BLaER1 (cell line): Measurements from ENCODE around the gene ARFGEF3.

Source experiments
- H3K27ac ChIP-seq: shearing (Covaris generic); formaldehyde crosslinking; 2 replicates; pipeline ENCODE4 v1.8.1; 2022
- H3K27me3 ChIP-seq: shearing (Covaris generic); formaldehyde crosslinking; 2 replicates; pipeline ENCODE4 v1.8.1; 2022
- H3K36me3 ChIP-seq: shearing (Covaris generic); formaldehyde crosslinking; 2 replicates; pipeline ENCODE4 v1.8.1; 2022
- H3K4me1 ChIP-seq: shearing (Covaris generic); formaldehyde crosslinking; 2 replicates; pipeline ENCODE4 v1.8.1; 2022
- H3K4me2 ChIP-seq: shearing (Covaris generic); formaldehyde crosslinking; 2 replicates; pipeline ENCODE4 v1.8.1; 2022
- H3K4me3 ChIP-seq: shearing (Covaris generic); formaldehyde crosslinking; 2 replicates; pipeline ENCODE4 v1.8.1; 2022
- H3K9ac ChIP-seq: shearing (Covaris generic); formaldehyde crosslinking; 2 replicates; pipeline ENCODE4 v1.8.1; 2022
- H3K9me3 ChIP-seq: shearing (Covaris generic); formaldehyde crosslinking; 2 replicates; pipeline ENCODE4 v1.8.1; 2022
- H4K20me1 ChIP-seq: shearing (Covaris generic); formaldehyde crosslinking; 2 replicates; pipeline ENCODE4 v1.8.1; 2022
- Cebpa-rat ChIP-seq: shearing (Covaris generic); IDR thresholded peaks from 2 replicates; pipeline ENCODE4 v1.8.1; 2022

ARFGEF3 gene

DNA sequence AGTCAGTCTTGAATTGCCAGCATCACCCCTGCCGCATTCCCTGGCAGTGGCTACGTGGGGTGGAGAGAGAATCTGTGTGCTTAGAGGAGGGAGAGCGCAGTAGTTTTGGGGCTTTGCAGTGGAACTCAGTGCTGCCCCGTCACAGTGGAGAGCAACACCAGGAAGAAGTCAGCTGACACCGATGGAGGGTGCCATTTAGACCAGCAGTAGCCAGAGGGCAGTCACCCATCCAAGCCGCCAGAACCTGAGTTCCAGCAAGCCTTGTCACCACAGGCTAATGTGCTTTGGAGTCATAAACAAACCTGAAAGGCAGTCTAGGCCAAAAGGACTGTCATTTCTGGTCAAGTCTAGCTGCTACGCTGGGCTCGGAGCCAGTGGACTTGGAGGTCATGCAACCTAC lies 32.5 kb upstream of the ARFGEF3 start:
- Histone ChIP-seq H3K4me3 (no peak overlapping the region), H3K9me3 (no peaks in the 10 kb centered on the region), H3K4me2 (no peak overlapping the region), H3K4me1 (no peaks in the 10 kb centered on the region), H3K27me3 (no peaks in the 10 kb centered on the region), H3K36me3 (no peaks in the 10 kb centered on the region), H4K20me1 (no peaks in the 10 kb centered on the region), H3K27ac (no peak overlapping the region), H3K9ac (no peak overlapping the region)
- TF ChIP-seq Cebpa-rat, result no peak

DNA sequence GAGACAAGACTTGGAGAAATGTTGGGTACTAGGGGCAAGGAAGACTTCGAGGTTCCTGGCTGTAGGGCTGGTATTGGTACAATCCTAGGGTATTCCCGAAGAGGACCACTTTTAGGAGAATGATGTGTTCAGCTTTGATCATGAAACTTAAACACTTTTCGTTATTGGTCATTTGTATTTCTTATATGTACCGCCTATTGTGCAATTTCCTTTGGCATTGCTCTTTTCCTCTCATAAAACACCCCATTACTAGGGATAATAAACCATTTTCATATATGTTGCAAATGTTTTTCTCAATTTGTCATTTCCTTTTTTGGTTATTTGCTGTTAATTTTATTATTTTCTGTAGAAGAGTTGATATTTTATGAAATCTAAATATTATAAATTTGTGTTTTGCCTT lies 18.9 kb upstream of the ARFGEF3 start:
- H3K27ac ChIP-seq, result no peak overlapping the region
- H3K36me3 ChIP-seq, result no peaks in the 10 kb centered on the region
- H3K4me2 ChIP-seq, result no peak overlapping the region
- no peak overlapping the region for H3K4me3 ChIP-seq
- no peak overlapping the region for H3K9ac ChIP-seq
- H4K20me1 ChIP-seq, result no peaks in the 10 kb centered on the region
- H3K9me3 ChIP-seq, result peaks cover 3% of the 10 kb centered on the region; the same call in 1 of the 2 replicates
- no peaks in the 10 kb centered on the region for H3K4me1 ChIP-seq
- no peak for TF ChIP-seq Cebpa-rat
- H3K27me3 ChIP-seq, result no peaks in the 10 kb centered on the region

DNA sequence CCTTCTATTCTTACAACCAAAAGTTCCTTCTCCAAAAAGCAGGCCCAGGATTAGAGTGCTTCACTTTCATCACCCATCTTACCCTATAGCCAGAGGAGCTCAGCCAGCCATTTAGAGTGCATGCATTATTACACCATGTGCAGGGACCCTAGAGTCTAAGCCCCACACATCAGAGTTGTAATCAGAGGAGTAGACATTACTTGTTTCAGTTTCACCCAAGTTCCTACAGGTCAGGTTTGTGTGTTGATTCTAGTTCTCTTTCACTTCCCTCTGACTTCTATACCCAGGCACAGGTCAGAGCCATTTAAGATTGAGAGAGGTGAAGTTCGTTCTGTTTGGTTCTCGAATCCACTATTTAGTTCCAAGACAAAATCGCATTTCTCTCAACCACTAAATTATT lies 16.3 kb upstream of the ARFGEF3 start:
- Histone ChIP-seq H3K9ac (no peak overlapping the region), H3K4me1 (no peaks in the 10 kb centered on the region), H4K20me1 (no peaks in the 10 kb centered on the region), H3K27ac (no peak overlapping the region), H3K4me3 (no peak overlapping the region), H3K9me3 (peaks cover 3% of the 10 kb centered on the region; the same call in 1 of the 2 replicates), H3K27me3 (no peaks in the 10 kb centered on the region), H3K36me3 (no peaks in the 10 kb centered on the region), H3K4me2 (no peak overlapping the region)
- TF ChIP-seq Cebpa-rat, result no peak

DNA sequence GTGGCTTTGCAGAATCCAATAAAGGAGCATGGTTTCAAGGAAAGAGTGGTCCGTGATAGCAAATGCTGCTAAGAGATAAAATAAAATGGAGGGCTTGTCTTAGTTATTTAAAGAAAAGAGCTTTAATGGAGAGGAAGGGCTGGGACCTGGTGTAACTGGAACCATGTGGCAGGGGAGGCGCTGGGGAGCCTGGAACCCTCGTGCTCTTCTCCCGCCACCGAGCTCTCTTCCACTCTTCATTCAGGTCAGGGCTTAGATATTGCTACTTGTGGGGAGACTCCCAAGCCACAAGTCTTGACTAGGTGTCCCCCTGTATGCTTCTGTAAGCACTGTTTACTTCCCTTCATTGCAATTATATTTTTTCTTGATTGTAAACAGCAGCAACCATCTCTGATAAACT lies 15.2 kb upstream of the ARFGEF3 start:
- H3K9me3 ChIP-seq, result peaks cover 3% of the 10 kb centered on the region; the same call in 1 of the 2 replicates

DNA sequence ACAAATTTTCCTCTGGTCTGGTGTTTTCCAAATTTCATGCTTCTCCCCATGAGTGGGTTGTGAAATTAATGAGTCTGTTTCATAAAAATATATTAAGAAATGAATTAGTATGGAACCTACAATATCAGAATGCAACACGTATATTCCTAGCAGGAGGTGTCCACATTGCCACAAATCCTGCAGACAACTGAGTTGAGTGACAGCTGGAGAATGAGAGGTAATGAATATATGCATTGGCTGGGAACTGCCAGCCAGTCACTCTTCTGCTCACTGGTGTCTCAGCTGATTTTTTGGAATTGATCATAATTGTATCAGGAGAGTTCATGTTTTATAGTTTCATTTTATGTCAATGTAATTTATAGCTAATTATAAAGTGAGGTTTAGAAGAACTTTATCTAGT lies 6.3 kb upstream of the ARFGEF3 start:
- Histone ChIP-seq H3K27ac (no peak overlapping the region), H3K4me2 (no peak overlapping the region), H3K9ac (no peak overlapping the region), H4K20me1 (no peaks in the 10 kb centered on the region), H3K9me3 (peaks cover 6% of the 10 kb centered on the region), H3K36me3 (no peaks in the 10 kb centered on the region), H3K27me3 (peaks cover 13% of the 10 kb centered on the region), H3K4me3 (no peak overlapping the region), H3K4me1 (no peaks in the 10 kb centered on the region)
- TF ChIP-seq Cebpa-rat, result no peak

More for the DNA sequence above, 15.2 kb upstream of the ARFGEF3 start:
- H3K36me3 ChIP-seq, result no peaks in the 10 kb centered on the region
- no peak overlapping the region for H3K27ac ChIP-seq
- TF ChIP-seq Cebpa-rat, result no peak
- no peaks in the 10 kb centered on the region for H3K4me1 ChIP-seq
- no peak overlapping the region for H3K4me3 ChIP-seq
- H3K27me3 ChIP-seq, result no peaks in the 10 kb centered on the region
- H3K4me2 ChIP-seq, result no peak overlapping the region
- no peak overlapping the region for H3K9ac ChIP-seq
- no peaks in the 10 kb centered on the region for H4K20me1 ChIP-seq

DNA sequence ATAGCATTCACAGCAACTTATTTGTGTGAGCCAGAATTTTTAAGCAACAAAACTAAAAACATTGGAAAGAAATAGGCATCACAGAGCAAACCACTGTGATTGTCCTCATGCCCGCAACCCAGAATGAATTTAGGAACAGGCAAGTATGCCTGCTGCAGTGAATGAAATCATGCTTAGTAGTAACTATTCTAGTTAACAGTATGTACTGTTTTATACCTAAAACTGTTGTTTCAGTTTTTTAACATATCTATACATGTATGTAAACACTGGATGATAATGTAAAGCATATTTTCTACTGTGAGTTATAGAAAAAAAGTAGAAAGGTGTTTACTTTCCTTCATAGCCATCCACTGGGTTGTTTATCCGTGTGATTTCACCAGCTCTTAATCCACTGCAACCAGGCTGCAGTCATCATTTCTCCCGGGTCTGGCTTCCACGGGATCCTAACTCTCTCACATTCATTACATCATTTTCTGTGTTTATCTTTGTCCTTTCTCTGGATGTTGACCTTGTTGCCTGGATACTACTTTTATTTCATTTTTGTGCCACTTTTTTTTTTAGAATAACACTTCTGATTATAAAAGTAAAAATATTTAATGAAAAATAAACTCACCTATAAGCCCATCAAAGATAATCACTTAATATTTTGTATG lies 3.6 kb upstream of the ARFGEF3 start:
- no peak for TF ChIP-seq Cebpa-rat
- H3K4me3 ChIP-seq, result no peak overlapping the region

DNA sequence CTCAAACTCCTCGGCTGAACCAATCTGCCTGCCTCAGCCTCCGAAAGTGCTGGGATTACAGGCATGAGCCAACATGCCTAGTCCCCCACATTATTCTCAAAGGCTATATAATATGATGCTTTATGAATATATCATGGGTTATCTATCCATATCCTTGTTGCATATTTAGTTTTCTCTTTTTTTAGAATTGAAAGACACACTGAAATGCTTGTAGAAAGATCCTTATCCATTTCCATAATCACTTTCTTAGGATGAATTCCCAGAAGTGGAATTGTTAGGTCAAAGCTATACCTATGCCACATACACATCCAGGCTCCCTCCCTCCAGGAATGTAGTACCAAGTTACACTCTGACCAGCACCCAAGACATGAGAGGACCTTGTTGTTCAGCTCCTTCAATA lies 2.5 kb upstream of the ARFGEF3 start:
- Histone ChIP-seq H3K27me3 (peaks cover 51% of the 10 kb centered on the region), H3K9ac (no peak overlapping the region), H3K4me1 (peaks cover 15% of the 10 kb centered on the region), H3K9me3 (no peaks in the 10 kb centered on the region), H3K36me3 (no peaks in the 10 kb centered on the region), H3K4me2 (no peak overlapping the region), H3K27ac (no peak overlapping the region), H3K4me3 (no peak overlapping the region), H4K20me1 (peaks cover 14% of the 10 kb centered on the region; the same call in 1 of the 2 replicates)
- no peak for TF ChIP-seq Cebpa-rat

More for the DNA sequence above, 3.6 kb upstream of the ARFGEF3 start:
- peaks cover 4% of the 10 kb centered on the region; the same call in 1 of the 2 replicates for H3K9me3 ChIP-seq
- no peak overlapping the region for H3K9ac ChIP-seq
- peaks cover 40% of the 10 kb centered on the region for H3K27me3 ChIP-seq
- H3K27ac ChIP-seq, result no peak overlapping the region
- peaks cover 15% of the 10 kb centered on the region for H3K4me1 ChIP-seq
- H3K36me3 ChIP-seq, result no peaks in the 10 kb centered on the region
- H4K20me1 ChIP-seq, result peaks cover 12% of the 10 kb centered on the region; the same call in 1 of the 2 replicates
- H3K4me2 ChIP-seq, result no peak overlapping the region

DNA sequence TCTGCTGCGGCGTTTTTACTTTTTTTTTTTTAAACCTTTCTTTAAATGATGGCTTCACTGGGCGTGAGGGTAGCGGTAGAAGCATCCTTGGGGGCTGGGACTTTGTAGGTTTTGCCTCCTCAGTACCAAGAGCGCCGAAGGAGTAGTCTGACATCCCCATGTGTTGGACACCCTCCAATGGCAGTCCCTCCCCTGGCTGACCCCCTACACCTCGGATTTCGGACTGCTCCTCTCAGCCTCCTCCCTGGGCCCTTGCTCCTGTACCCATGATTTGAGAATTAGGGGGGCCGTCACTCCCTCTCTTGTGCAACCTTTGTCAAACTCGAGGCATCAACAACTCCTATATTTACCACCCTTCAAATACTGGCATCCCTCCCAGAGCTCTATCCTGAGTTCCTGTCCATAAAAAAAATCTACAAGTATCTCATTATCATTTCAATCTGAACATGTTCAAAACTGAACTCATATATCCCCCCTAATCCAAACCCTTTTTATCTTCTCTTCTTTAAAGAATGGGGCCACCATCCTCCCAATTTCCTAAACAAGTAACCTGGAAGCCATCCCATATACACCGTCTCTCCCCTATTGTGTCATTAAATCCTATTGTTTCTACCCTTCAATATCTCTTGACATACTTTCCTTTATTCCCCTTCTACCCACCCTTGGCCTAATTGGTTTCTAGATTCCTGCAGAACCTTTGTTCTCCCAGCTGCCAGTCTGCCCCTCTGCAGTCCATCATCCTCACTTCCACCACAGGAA lies 1.2 kb upstream of the ARFGEF3 start:
- Histone ChIP-seq H3K27ac (no peak overlapping the region), H4K20me1 (peaks cover 14% of the 10 kb centered on the region; the same call in 1 of the 2 replicates), H3K9ac (no peak overlapping the region), H3K36me3 (no peaks in the 10 kb centered on the region), H3K27me3 (peaks cover 59% of the 10 kb centered on the region), H3K4me3 (no peak overlapping the region), H3K4me1 (peaks cover 15% of the 10 kb centered on the region), H3K4me2 (peak overlapping the region; percentile 97), H3K9me3 (no peaks in the 10 kb centered on the region)
- no peak for TF ChIP-seq Cebpa-rat

DNA sequence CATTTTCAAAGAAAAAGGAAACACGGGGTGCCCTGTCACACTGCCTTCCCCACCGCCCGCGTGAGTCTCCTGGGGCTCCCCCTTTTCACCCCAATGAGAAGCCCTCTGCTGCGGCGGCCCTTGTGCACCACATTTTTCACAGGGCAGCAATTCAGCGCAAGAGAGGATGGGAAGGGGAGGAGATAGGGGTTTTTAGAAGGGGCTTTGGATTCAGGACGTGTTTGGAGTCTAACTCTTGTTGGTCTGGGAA lies 726 bp upstream of the ARFGEF3 start:
- no peaks in the 10 kb centered on the region for H3K36me3 ChIP-seq
- H3K4me1 ChIP-seq, result peaks cover 15% of the 10 kb centered on the region
- peak overlapping the region; percentile 73 for H3K4me3 ChIP-seq
- no peak overlapping the region for H3K9ac ChIP-seq
- H3K9me3 ChIP-seq, result no peaks in the 10 kb centered on the region
- H3K4me2 ChIP-seq, result peak overlapping the region; percentile 97
- TF ChIP-seq Cebpa-rat, result no peak
- peaks cover 59% of the 10 kb centered on the region for H3K27me3 ChIP-seq
- H4K20me1 ChIP-seq, result peaks cover 14% of the 10 kb centered on the region; the same call in 1 of the 2 replicates
- no peak overlapping the region for H3K27ac ChIP-seq

DNA sequence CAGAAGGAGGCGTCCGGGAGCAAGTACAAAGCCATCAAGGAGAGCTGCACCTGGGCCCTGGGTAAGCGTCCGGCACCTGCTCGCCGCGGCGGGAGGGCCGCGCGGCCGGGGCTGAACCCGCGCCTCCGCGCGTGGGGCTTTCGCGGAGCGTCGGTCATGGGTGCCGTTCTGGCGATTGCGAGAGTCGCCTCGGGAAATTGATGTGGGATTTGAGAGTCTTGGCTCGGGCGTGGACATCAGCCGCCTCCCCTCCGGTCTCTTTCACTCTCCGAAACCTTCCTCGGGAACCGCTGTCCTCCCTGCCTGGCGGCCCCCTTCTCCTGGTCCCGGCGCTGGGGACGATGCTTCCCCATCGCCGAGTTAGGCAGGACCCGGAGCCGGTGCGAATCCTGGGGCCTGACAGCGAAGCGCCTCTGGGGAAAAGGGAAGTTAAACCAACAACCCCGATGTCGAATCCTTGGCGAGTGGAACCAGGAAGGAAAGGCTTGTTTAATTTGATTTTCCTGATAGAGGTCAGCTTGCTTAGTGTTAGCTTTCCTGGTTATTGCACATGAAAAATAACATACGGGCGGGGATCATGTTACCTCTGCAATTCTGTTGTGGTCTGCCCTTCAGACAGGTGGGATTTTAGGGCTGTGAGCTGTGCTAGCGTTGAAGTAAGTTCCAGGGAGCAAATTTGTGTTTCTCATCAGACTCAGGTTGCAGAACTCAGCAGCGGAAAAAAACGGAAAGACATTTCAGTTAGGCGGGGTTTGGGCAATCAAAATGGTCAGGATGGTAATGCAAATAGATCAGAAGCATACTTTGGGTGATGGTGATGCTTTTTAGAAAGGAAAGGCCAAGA lies 594 bp downstream of the ARFGEF3 start:
- no peak overlapping the region for H3K27ac ChIP-seq
- no peak overlapping the region; the same call in 1 of the 2 replicates for H3K9ac ChIP-seq
- peaks cover 15% of the 10 kb centered on the region for H3K4me1 ChIP-seq
- H3K4me3 ChIP-seq, result peak overlapping the region; percentile 73
- peak overlapping the region; percentile 97 for H3K4me2 ChIP-seq
- H4K20me1 ChIP-seq, result peaks cover 14% of the 10 kb centered on the region; the same call in 1 of the 2 replicates
- H3K27me3 ChIP-seq, result peaks cover 59% of the 10 kb centered on the region
- no peaks in the 10 kb centered on the region for H3K36me3 ChIP-seq
- no peak for TF ChIP-seq Cebpa-rat
- H3K9me3 ChIP-seq, result no peaks in the 10 kb centered on the region
